Stimulated activated CD8-positive, alpha-beta memory T cell treated with anti-CD3 and anti-CD28 coated beads, Interleukin-7, amount 100 ng/mL, for 4 hours (primary cell): ENCODE data around the gene WNT8B.

Experiments
- DNase-seq, 2 donors: peaks; one replicate each; pipeline ENCODE4 v3.0.0-alpha.2; 2020; ENCODE audit warnings: low read depth in 2 of 2

The WNT8B gene

GRCh38 chr10:100483876-100484666 is 21.3 kb downstream of the WNT8B start:
- no peak for DNase-seq

- no peak for DNase-seq
Observed at GRCh38 chr10:100485366-100485765, 22.6 kb downstream of the WNT8B start.

- DNase-seq, result no peak
Observed at GRCh38 chr10:100485801-100486495, 23.1 kb downstream of the WNT8B start.

GRCh38 chr10:100487529-100487928 is 24.7 kb downstream of the WNT8B start:
- no peak for DNase-seq

- DNase-seq, result no peak
Observed at GRCh38 chr10:100489396-100489795, 26.6 kb downstream of the WNT8B start.

- DNase-seq, result no peak
Observed at GRCh38 chr10:100490531-100490930, 27.7 kb downstream of the WNT8B start.

GRCh38 chr10:100496567-100496966 is 33.8 kb downstream of the WNT8B start:
- no peak for DNase-seq

- DNase-seq, result no peak
Observed at GRCh38 chr10:100498059-100498458, 35.2 kb downstream of the WNT8B start.

GRCh38 chr10:100501423-100501822 is 38.6 kb downstream of the WNT8B start:
- no peak for DNase-seq

- no peak for DNase-seq
Observed at GRCh38 chr10:100502926-100503494, 40.2 kb downstream of the WNT8B start.

- no peak for DNase-seq
Observed at GRCh38 chr10:100504096-100504495, 41.3 kb downstream of the WNT8B start.

- DNase-seq, result no peak
Observed at GRCh38 chr10:100505164-100505563, 42.4 kb downstream of the WNT8B start.

- no peak for DNase-seq
Observed at GRCh38 chr10:100506596-100507356, 44.0 kb downstream of the WNT8B start.

- no peak for DNase-seq
Observed at GRCh38 chr10:100507357-100507732, 44.5 kb downstream of the WNT8B start.

GRCh38 chr10:100508266-100508665 is 45.5 kb downstream of the WNT8B start:
- no peak for DNase-seq

- no peak for DNase-seq
Observed at GRCh38 chr10:100508691-100509150, 45.9 kb downstream of the WNT8B start.

- peak; percentile 49 to 68 for DNase-seq
Observed at GRCh38 chr10:100509241-100509840, 46.5 kb downstream of the WNT8B start.

GRCh38 chr10:100510533-100511308 is 47.9 kb downstream of the WNT8B start:
- DNase-seq, result peak; percentile 59 to 60

- DNase-seq, result no peak
Observed at GRCh38 chr10:100515612-100516011, 52.8 kb downstream of the WNT8B start.

- no peak for DNase-seq
Observed at GRCh38 chr10:100516847-100517246, 54.0 kb downstream of the WNT8B start.

GRCh38 chr10:100518761-100519241 is 56.0 kb downstream of the WNT8B start:
- peak in 1 of 2 donors; percentile 13 for DNase-seq
